ENCODE results near the gene PDLIM5. TPM values are rescaled to one million over a fixed set of nuclear protein-coding genes. Genes with fewer than 3 reads are reported as not detected.

The PDLIM5 gene
- total and polyA plus RNA-seq, 2 of the 8 experiments (the other 6 are each of a cell fraction or from before 2014, with no cell fraction given) = 37.3 to 62.1 TPM

DNA sequence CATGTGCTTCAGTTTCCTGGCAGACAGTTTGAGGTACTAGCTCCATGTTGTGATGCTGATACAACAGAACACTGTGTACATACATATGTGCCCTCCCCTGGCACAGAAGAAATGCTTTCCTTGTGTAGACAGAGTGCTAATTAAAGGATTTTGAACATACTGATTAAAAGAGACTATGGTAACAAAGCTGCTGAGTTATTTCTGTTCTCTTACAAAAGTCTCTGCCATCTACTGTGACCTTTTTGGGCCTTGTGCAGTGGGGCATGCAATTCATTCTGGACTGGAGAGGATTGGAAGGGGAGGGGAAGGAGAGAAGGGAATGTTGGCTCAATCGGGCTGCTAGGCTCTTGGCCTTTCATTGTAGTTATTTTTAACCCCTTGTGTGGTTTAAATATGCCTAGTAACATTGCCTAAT is 6.0 kb downstream of the PDLIM5 start:
- Histone ChIP-seq H3K23me2 (ENCODE audit: low read depth, low read length) (no peaks in the 10 kb centered on the region), H2BK5ac (ENCODE audit: low read depth, low read length) (no peak overlapping the region), H3K18ac (ENCODE audit: extremely low read depth, low read length) (no peak overlapping the region), H2BK120ac (replicated peaks; ENCODE audit: low read depth, low read length) (no peak overlapping the region), H3K4me2 (ENCODE audit: insufficient read depth in 1 of 2, low read depth in 2 of 2, low read length in 2 of 2) (0 out of 4 replicates have a peak overlapping the region, but pooled peaks of 1 of the 2 experiments have one; percentile 6), H3K27ac (ENCODE audit: low read depth, low read length) (no peak overlapping the region), H3K14ac (ENCODE audit: insufficient read length) (no peak overlapping the region), H3K9ac (replicated peaks in 1 of 4; ENCODE audit: extremely low read depth in 1 of 4, low read depth in 3 of 4, low read length in 3 of 4) (no peak overlapping the region), H4K8ac (ENCODE audit: extremely low read depth, insufficient read depth, low read length) (no peak overlapping the region), H3K4me3 (ENCODE audit: extremely low read depth in 1 of 4, insufficient read depth in 2 of 4, low read depth in 3 of 4, low read length in 4 of 4) (no peak overlapping the region), H4K20me1 (replicated peaks in 1 of 2; ENCODE audit: control insufficient read depth in 1 of 2, insufficient read depth in 2 of 2, low read length in 2 of 2) (no peaks in the 10 kb centered on the region), H3K23ac (ENCODE audit: insufficient read length) (no peak overlapping the region), H3K36me3 (ENCODE audit: control insufficient read depth in 2 of 4, insufficient read depth in 4 of 4, low read length in 3 of 4) (peaks cover 0 to 7% (median 0%) of the 10 kb centered on the region in 4 experiments; a peak in 2 of 8 replicates), H2BK12ac (ENCODE audit: low read depth, low read length) (no peak overlapping the region), H2BK15ac (ENCODE audit: low read length) (no peak overlapping the region), H4K5ac (ENCODE audit: insufficient read length, low read depth, low read length) (no peak overlapping the region), H4K91ac (replicated peaks; ENCODE audit: insufficient read length, low read length) (no peak overlapping the region), H2AFZ (ENCODE audit: low read length) (no peak overlapping the region), H3K79me1 (ENCODE audit: low read depth, low read length) (no peaks in the 10 kb centered on the region), H3K4ac (replicated peaks; ENCODE audit: insufficient read length, low read depth, low read length) (no peak overlapping the region), H3K4me1 (replicated peaks in 1 of 4; ENCODE audit: control insufficient read depth in 3 of 4, insufficient read depth in 4 of 4, low read length in 3 of 4) (peaks cover 0 to 24% (median 14%) of the 10 kb centered on the region in 4 experiments), H3K79me2 (ENCODE audit: control insufficient read depth in 1 of 2, insufficient read depth in 2 of 2, low read length in 2 of 2) (peaks cover 0 to 66% of the 10 kb centered on the region in 2 experiments; a peak in 2 of 4 replicates), H3K9me3 (ENCODE audit: insufficient read depth in 2 of 2, low read depth in 1 of 2, low read length in 1 of 2) (no peaks in the 10 kb centered on the region), H3K56ac (replicated peaks; ENCODE audit: insufficient read length, low read depth, low read length) (no peak overlapping the region), H2BK20ac (ENCODE audit: low read length) (no peak overlapping the region), H2AK5ac (ENCODE audit: low read depth, low read length) (no peak overlapping the region), H3K27me3 (replicated peaks in 1 of 4; ENCODE audit: control insufficient read depth in 3 of 4, extremely low read depth in 1 of 4, insufficient read depth in 3 of 4, low read length in 3 of 4) (no peaks in the 10 kb centered on the region)
- no peak for DNase-seq (ENCODE audit: low read depth in 1 of 2, low spot score in 2 of 2)
- FAIRE-seq = no peak
- 29% methylated on average over 1 of the region's 1 CpG; no CpG with 5 or more reads in 1 of the 2 experiments for WGBS, 2 experiments (ENCODE audit: extremely low coverage in 1 of 2, insufficient coverage in 1 of 2, insufficient read length in 1 of 2, insufficient replicate concordance in 2 of 2, low coverage in 1 of 2, low lambda C conversion rate in 2 of 2, missing lambda C conversion rate in 1 of 2)
- ChIA-PET CTCF (ENCODE audit: partially characterized antibody) (interaction anchor here (0.6 to 1.5 kb wide), 2 partner anchors 9 to 669 kb away, joined by 4 to 5 read pairs; no protein-coding TSS in a partner anchor), POLR2A (ENCODE audit: partially characterized antibody) (no interaction called here)
- no peak for TF ChIP-seq TAF7 (optimal IDR thresholded peaks at IDR 0.05; ENCODE audit: borderline replicate concordance, low read depth, low read length)
- no peak for TF ChIP-seq SIRT6 (IDR thresholded peaks at IDR 0.05; ENCODE audit: low read length)
- TF ChIP-seq BACH1 (IDR thresholded peaks at IDR 0.05; ENCODE audit: low read length) = no peak
- TF ChIP-seq RFX5 (IDR thresholded peaks at IDR 0.05; ENCODE audit: borderline replicate concordance, low read depth, low read length) = no peak
- TF ChIP-seq HDAC6 (IDR thresholded peaks at IDR 0.05; ENCODE audit: low read depth, low read length) = no peak
- TF ChIP-seq GTF2F1 (IDR thresholded peaks at IDR 0.05; ENCODE audit: borderline replicate concordance, low read depth, low read length) = no peak
- TF ChIP-seq RNF2 (IDR thresholded peaks at IDR 0.05; ENCODE audit: borderline replicate concordance, low read depth, low read length, missing control alignments, poor library complexity, severe bottlenecking) = no peak

All from H1 (cell line).